K562 (cell line): ENCODE measurements around the gene SERTAD2. TPM values are rescaled to one million over a fixed set of nuclear protein-coding genes. Genes with fewer than 3 reads are reported as not detected.

ENCODE experiments used
- CREM ChIP-seq: IDR thresholded peaks from 2 replicates; pipeline ENCODE4 v1.6.1; 2014; ENCODE audit warnings: antibody characterized with exemption, low read depth
- MAFK ChIP-seq: IDR thresholded peaks from 2 replicates; pipeline ENCODE4 v1.6.1; 2011; ENCODE audit warnings: low read length, improper control_type of control experiment
- MNT ChIP-seq, 2 experiments: fragments of 450-650 bp; conservative IDR thresholded peaks; 2 replicates each; pipeline ENCODE4 v1.6.1; 2017; ENCODE audit warnings: mild to moderate bottlenecking in 2 of 2, moderate library complexity in 2 of 2
- NR2C2 ChIP-seq, 2 experiments: fragments of 200-800 bp in 1 of 2; sonication (Bioruptor generic) in 1 of 2; sonication (generic) in 1 of 2; formaldehyde crosslinking in 1 of 2; IDR thresholded peaks; 2 replicates each; pipeline versions ENCODE4 v1.6.1 to v1.8.0; 2016 to 2022; ENCODE audit warnings: mild to moderate bottlenecking in 1 of 2, missing compliant biosample characterization in 1 of 2, missing genetic modification characterization in 1 of 2, missing genetic modification reagents in 1 of 2
- REST ChIP-seq, 2 experiments: fragments of 450-650 bp; formaldehyde crosslinking in 1 of 2; IDR thresholded peaks; 2 replicates each; pipeline versions ENCODE4 v1.4.0 to v1.6.1; 2014 to 2020; ENCODE audit warnings: mild to moderate bottlenecking in 2 of 2, borderline replicate concordance in 1 of 2, low read depth in 1 of 2
- ZFP36 ChIP-seq: fragments of 150-350 bp; IDR thresholded peaks from 2 replicates; pipeline ENCODE4 v1.6.1; 2018; ENCODE audit warnings: low read length, low read depth; ENCODE audit not compliant: partially characterized antibody
- polyA plus RNA-seq, 8 experiments: library from polyadenylated mRNA; depleted of rRNA in 4 of 8; stranded (reverse) in 5 of 8; unstranded in 3 of 8; fragments of >200 nt; fragmentation: Nextera tagmentation in 2 of 8; fragmentation: Illumina TruSeq in 1 of 8; extraction: Ambion mirVana in 2 of 8; extraction: Trizol in 1 of 8; gene quantifications; 2 replicates each; pipeline versions ENCODE4 v1.2.1 to v1.2.3, GENCODE V29; 2011 to 2014; ENCODE audit warnings: inconsistent platforms in 1 of 8, missing spikeins in 1 of 8
- total RNA-seq, 7 experiments: library from RNA; depleted of rRNA in 6 of 7; stranded (reverse); fragments of >200 nt in 6 of 7; fragmentation: Illumina TruSeq in 2 of 7; extraction: Trizol in 2 of 7; gene quantifications; 2 replicates each; pipeline versions ENCODE4 v1.2.1 to v1.2.3, GENCODE V29; 2011 to 2021; ENCODE audit warnings: low replicate concordance in 1 of 7

The SERTAD2 gene
- total and polyA plus RNA-seq, 9 of the 15 experiments (the other 6 are each of a cell fraction or from before 2014, with no cell fraction given): 3.0 to 12.5 (median 6.1) TPM

- TF ChIP-seq REST (IDR thresholded peaks at IDR 0.05; ENCODE audit: borderline replicate concordance) (0 out of 2 replicates have a peak, but pooled peaks have one; percentile 5), REST (CRISPR knock-in tag; IDR thresholded peaks at IDR 0.05; ENCODE audit: low read depth) (no peak), ZFP36 (no peak), CREM (0 out of 2 replicates have a peak, but pooled peaks have one; percentile 6), NR2C2 (CRISPR knock-in tag; IDR thresholded peaks at IDR 0.05) (no peak), NR2C2 (tag; IDR thresholded peaks at IDR 0.05) (peak; percentile 61), MAFK (no peak), MNT (conservative IDR thresholded peaks at IDR 0.05) (peak; percentile 63 to 72)
These were observed 13.3 kb downstream of the SERTAD2 start (continued) for GRCh38 chr2:64640153-64641044.
